Activated naive CD4-positive, alpha-beta T cell treated with anti-CD3 and anti-CD28 coated beads, Interleukin-2, amount 10 ng/mL, durations not matched to agents 7 days and 5 days (primary cell): Measurements from ENCODE around the gene RNF40.

ENCODE experiments used
- CTCF ChIA-PET: fragments of 350-600 bp; sonication (Branson Sonifier 250); formaldehyde crosslinking; loops from one replicate; lab custom pipeline; 2021; ENCODE audit warnings: antibody characterized with exemption; lab: Charles Lee
- DNase-seq: peaks from one replicate; pipeline ENCODE4 v3.0.0-alpha.2; 2020
- H3K27ac Mint-ChIP-seq: one replicate; pipeline ENCODE4 v1.8.0; 2021; ENCODE audit warnings: mild to moderate bottlenecking, moderate library complexity, mixed read lengths
- H3K27me3 Mint-ChIP-seq: one replicate; pipeline ENCODE4 v1.8.0; 2021; ENCODE audit warnings: mild to moderate bottlenecking, mixed read lengths
- H3K36me3 Mint-ChIP-seq: one replicate; pipeline ENCODE4 v1.8.0; 2021; ENCODE audit warnings: mixed read lengths
- H3K4me1 Mint-ChIP-seq: one replicate; pipeline ENCODE4 v1.8.0; 2021; ENCODE audit warnings: mixed read lengths
- H3K4me3 Mint-ChIP-seq: one replicate; pipeline ENCODE4 v1.8.0; 2021; ENCODE audit warnings: mild to moderate bottlenecking, moderate library complexity, mixed read lengths
- H3K9me3 Mint-ChIP-seq: one replicate; pipeline ENCODE4 v1.8.0; 2021; ENCODE audit warnings: mixed read lengths

The RNF40 gene

GRCh38 chr16:30775392-30776188 lies 13.5 kb downstream of the RNF40 start:
- no peaks in the 10 kb centered on the region for H3K9me3 Mint-ChIP-seq
- peaks cover 24% of the 10 kb centered on the region for H3K36me3 Mint-ChIP-seq
- H3K4me1 Mint-ChIP-seq: peaks cover 30% of the 10 kb centered on the region
- CTCF ChIA-PET: interaction anchor here (0.6 kb wide), 1 partner anchor 108 kb away, joined by 5 read pairs; no protein-coding TSS in a partner anchor
- peak; percentile 78 for DNase-seq
- peak overlapping the region; percentile 93 for H3K4me3 Mint-ChIP-seq
- peaks cover 3% of the 10 kb centered on the region for H3K27me3 Mint-ChIP-seq
- H3K27ac Mint-ChIP-seq: peak overlapping the region; percentile 88

GRCh38 chr16:30777591-30778297 lies 15.6 kb downstream of the RNF40 start:
- peaks cover 3% of the 10 kb centered on the region for H3K27me3 Mint-ChIP-seq
- peaks cover 11% of the 10 kb centered on the region for H3K36me3 Mint-ChIP-seq
- CTCF ChIA-PET: interaction anchor here (1.2 to 1.3 kb wide), 2 partner anchors 20 to 68 kb away, joined by 3 to 5 read pairs; no protein-coding TSS in a partner anchor
- H3K4me3 Mint-ChIP-seq: peak overlapping the region; percentile 93
- no peak for DNase-seq
- no peaks in the 10 kb centered on the region for H3K9me3 Mint-ChIP-seq
- H3K27ac Mint-ChIP-seq: no peak overlapping the region
- peaks cover 23% of the 10 kb centered on the region for H3K4me1 Mint-ChIP-seq

- no peak for DNase-seq
- Mint-ChIP-seq H3K27ac (no peak overlapping the region), H3K27me3 (peaks cover 3% of the 10 kb centered on the region), H3K9me3 (no peaks in the 10 kb centered on the region), H3K36me3 (peaks cover 4% of the 10 kb centered on the region), H3K4me3 (no peak overlapping the region), H3K4me1 (peaks cover 23% of the 10 kb centered on the region)
- CTCF ChIA-PET: no interaction called here
Measured at GRCh38 chr16:30778549-30779244, 16.6 kb downstream of the RNF40 start.

- CTCF ChIA-PET: no interaction called here
- no peaks in the 10 kb centered on the region for H3K9me3 Mint-ChIP-seq
- H3K4me3 Mint-ChIP-seq: no peak overlapping the region
- no peak overlapping the region for H3K27ac Mint-ChIP-seq
- peaks cover 1% of the 10 kb centered on the region for H3K36me3 Mint-ChIP-seq
- no peak for DNase-seq
- peaks cover 8% of the 10 kb centered on the region for H3K27me3 Mint-ChIP-seq
- peaks cover 19% of the 10 kb centered on the region for H3K4me1 Mint-ChIP-seq
Measured at GRCh38 chr16:30779596-30779995, 17.5 kb downstream of the RNF40 start.

GRCh38 chr16:30780021-30780420 lies 17.9 kb downstream of the RNF40 start:
- CTCF ChIA-PET: no interaction called here
- H3K4me1 Mint-ChIP-seq: peaks cover 16% of the 10 kb centered on the region
- no peaks in the 10 kb centered on the region for H3K9me3 Mint-ChIP-seq
- H3K27me3 Mint-ChIP-seq: peaks cover 12% of the 10 kb centered on the region
- no peaks in the 10 kb centered on the region for H3K36me3 Mint-ChIP-seq
- no peak overlapping the region for H3K27ac Mint-ChIP-seq
- no peak overlapping the region for H3K4me3 Mint-ChIP-seq
- DNase-seq: no peak

- Mint-ChIP-seq H3K4me3 (no peak overlapping the region), H3K27ac (no peak overlapping the region), H3K9me3 (no peaks in the 10 kb centered on the region), H3K4me1 (peaks cover 12% of the 10 kb centered on the region), H3K27me3 (peaks cover 17% of the 10 kb centered on the region), H3K36me3 (no peaks in the 10 kb centered on the region)
- no peak for DNase-seq
- CTCF ChIA-PET: no interaction called here
Measured at GRCh38 chr16:30780549-30780948, 18.4 kb downstream of the RNF40 start.

- H3K27ac Mint-ChIP-seq: no peak overlapping the region
- H3K36me3 Mint-ChIP-seq: no peaks in the 10 kb centered on the region
- DNase-seq: no peak
- no peak overlapping the region for H3K4me3 Mint-ChIP-seq
- peaks cover 35% of the 10 kb centered on the region for H3K27me3 Mint-ChIP-seq
- CTCF ChIA-PET: interaction anchor here (1.1 to 1.3 kb wide), 2 partner anchors 31 to 138 kb away, joined by 3 to 5 read pairs; no protein-coding TSS in a partner anchor
- H3K9me3 Mint-ChIP-seq: no peaks in the 10 kb centered on the region
- H3K4me1 Mint-ChIP-seq: peaks cover 9% of the 10 kb centered on the region
Measured at GRCh38 chr16:30782486-30783279, 20.6 kb downstream of the RNF40 start.

GRCh38 chr16:30783280-30784109 lies 21.4 kb downstream of the RNF40 start:
- no peak overlapping the region for H3K4me3 Mint-ChIP-seq
- no peaks in the 10 kb centered on the region for H3K36me3 Mint-ChIP-seq
- DNase-seq: no peak
- H3K4me1 Mint-ChIP-seq: peaks cover 9% of the 10 kb centered on the region
- H3K27me3 Mint-ChIP-seq: peaks cover 44% of the 10 kb centered on the region
- no peak overlapping the region for H3K27ac Mint-ChIP-seq
- CTCF ChIA-PET: interaction anchor here (1.3 kb wide), 1 partner anchor 137 kb away, joined by 3 read pairs; no protein-coding TSS in a partner anchor
- H3K9me3 Mint-ChIP-seq: no peaks in the 10 kb centered on the region

GRCh38 chr16:30784215-30784614 lies 22.1 kb downstream of the RNF40 start:
- DNase-seq: no peak
- Mint-ChIP-seq H3K4me1 (peaks cover 9% of the 10 kb centered on the region), H3K27me3 (peaks cover 49% of the 10 kb centered on the region), H3K4me3 (no peak overlapping the region), H3K36me3 (no peaks in the 10 kb centered on the region), H3K27ac (no peak overlapping the region), H3K9me3 (no peaks in the 10 kb centered on the region)
- CTCF ChIA-PET: interaction anchor here (1.5 kb wide), 1 partner anchor 10 kb away, joined by 3 read pairs; no protein-coding TSS in a partner anchor

GRCh38 chr16:30785126-30786106 lies 23.3 kb downstream of the RNF40 start:
- Mint-ChIP-seq H3K4me1 (peaks cover 9% of the 10 kb centered on the region), H3K9me3 (no peaks in the 10 kb centered on the region), H3K27ac (no peak overlapping the region), H3K4me3 (peak overlapping the region; percentile 65), H3K36me3 (no peaks in the 10 kb centered on the region), H3K27me3 (peaks cover 55% of the 10 kb centered on the region)
- no peak for DNase-seq
- CTCF ChIA-PET: interaction anchor here (0.6 to 1.5 kb wide), 2 partner anchors 9 to 116 kb away, joined by 3 read pairs; no protein-coding TSS in a partner anchor

- Mint-ChIP-seq H3K9me3 (no peaks in the 10 kb centered on the region), H3K36me3 (no peaks in the 10 kb centered on the region), H3K4me3 (peak overlapping the region; percentile 65), H3K27me3 (peaks cover 55% of the 10 kb centered on the region), H3K27ac (no peak overlapping the region), H3K4me1 (peaks cover 9% of the 10 kb centered on the region)
- CTCF ChIA-PET: no interaction called here
- no peak for DNase-seq
Measured at GRCh38 chr16:30786115-30786935, 24.2 kb downstream of the RNF40 start.
